Fibroblast of lung (primary cell): ENCODE data around the gene STRN3. TPM values are rescaled to one million over a fixed set of nuclear protein-coding genes. Genes with fewer than 3 reads are reported as not detected.

Experiments
- DNase-seq, 2 donors: peaks; one replicate each; pipeline versions ENCODE4 v3.0.0 to v3.0.0-alpha.2; 2010; ENCODE audit warnings: low read depth in 2 of 2
- H2AFZ ChIP-seq: 2 replicates; pipeline ENCODE4 v1.5.1; 2012; ENCODE audit warnings: low read length, control low read depth, inconsistent platforms
- H3K27ac ChIP-seq: 2 replicates; pipeline ENCODE4 v1.5.1; 2011; ENCODE audit warnings: low read length, control low read depth; ENCODE audit not compliant: insufficient read depth
- H3K27me3 ChIP-seq: 2 replicates; pipeline ENCODE4 v1.5.1; 2011; ENCODE audit warnings: mild to moderate bottlenecking, low read length; ENCODE audit not compliant: control insufficient read depth, insufficient read depth
- H3K36me3 ChIP-seq: 2 replicates; pipeline ENCODE4 v1.5.1; 2011; ENCODE audit warnings: low read length; ENCODE audit not compliant: control insufficient read depth, insufficient read depth
- H3K4me1 ChIP-seq: 2 replicates; pipeline ENCODE4 v1.5.1; 2011; ENCODE audit warnings: low read length; ENCODE audit not compliant: control insufficient read depth, insufficient read depth; ENCODE audit errors: extremely low read depth
- H3K4me2 ChIP-seq: 2 replicates; pipeline ENCODE4 v1.5.1; 2011; ENCODE audit warnings: low read length, control low read depth; ENCODE audit not compliant: insufficient read depth; ENCODE audit errors: extremely low read depth
- H3K4me3 ChIP-seq, 4 experiments: fragments of 200-600 bp in 1 of 4; sonication (generic) in 1 of 4; replicated peaks in 1 of 4; 2 replicates each; pipeline ENCODE4 v1.5.1; 2011 to 2016; ENCODE audit warnings: low read length in 4 of 4, low read depth in 3 of 4, mild to moderate bottlenecking in 3 of 4, control low read depth in 2 of 4, inconsistent platforms in 1 of 4, mixed read lengths in 1 of 4; ENCODE audit not compliant: insufficient read depth in 1 of 4; ENCODE audit errors: control extremely low read depth in 1 of 4
- H3K79me2 ChIP-seq: 2 replicates; pipeline ENCODE4 v1.5.1; 2012; ENCODE audit warnings: mild to moderate bottlenecking, low read length, inconsistent platforms; ENCODE audit not compliant: control insufficient read depth, insufficient read depth
- H3K9ac ChIP-seq: 2 replicates; pipeline ENCODE4 v1.5.1; 2011; ENCODE audit warnings: mild to moderate bottlenecking, low read length, control low read depth; ENCODE audit not compliant: insufficient read depth
- H3K9me3 ChIP-seq: 2 replicates; pipeline ENCODE4 v1.5.1; 2012; ENCODE audit warnings: low read depth, low read length; ENCODE audit not compliant: control insufficient read depth, insufficient read depth
- H4K20me1 ChIP-seq: 2 replicates; pipeline ENCODE4 v1.5.1; 2011; ENCODE audit warnings: low read length; ENCODE audit not compliant: control insufficient read depth, insufficient read depth; ENCODE audit errors: extremely low read depth
- EZH2 ChIP-seq: IDR thresholded peaks from 2 replicates; pipeline ENCODE4 v1.5.1; 2012; ENCODE audit warnings: low read length, control low read depth, mild to moderate bottlenecking; ENCODE audit errors: missing control alignments
- polyA minus RNA-seq: library from RNA; depleted of rRNA, polyadenylated mRNA; stranded (reverse); fragments of >200 nt; gene quantifications from 2 replicates; pipeline ENCODE4 v1.2.3, GENCODE V29; 2011; ENCODE audit warnings: low replicate concordance
- polyA plus RNA-seq, 2 donors: library from polyadenylated mRNA; depleted of rRNA in 1 of 2; stranded (reverse) in 1 of 2; unstranded in 1 of 2; fragments of >200 nt; gene quantifications; 2 replicates each; pipeline ENCODE4 v1.2.1, GENCODE V29; 2011 to 2012; ENCODE audit warnings: missing spikeins in 1 of 2
- total RNA-seq: library from RNA; depleted of rRNA; stranded (reverse); fragments of >200 nt; gene quantifications from 2 replicates; pipeline ENCODE4 v1.2.1, GENCODE V29; 2014
- TF ChIP-seq, protein P1 (sequence below), 2 donors: IDR thresholded peaks in 1 of 2; conservative IDR thresholded peaks in 1 of 2; 1 replicate in 1 of 2; 2 replicates in 1 of 2; pipeline ENCODE4 v1.5.1; 2011 to 2012; ENCODE audit warnings: low read length in 2 of 2, control low read depth in 1 of 2, inconsistent platforms in 1 of 2, low read depth in 1 of 2, mild to moderate bottlenecking in 1 of 2

The STRN3 gene, protein sequence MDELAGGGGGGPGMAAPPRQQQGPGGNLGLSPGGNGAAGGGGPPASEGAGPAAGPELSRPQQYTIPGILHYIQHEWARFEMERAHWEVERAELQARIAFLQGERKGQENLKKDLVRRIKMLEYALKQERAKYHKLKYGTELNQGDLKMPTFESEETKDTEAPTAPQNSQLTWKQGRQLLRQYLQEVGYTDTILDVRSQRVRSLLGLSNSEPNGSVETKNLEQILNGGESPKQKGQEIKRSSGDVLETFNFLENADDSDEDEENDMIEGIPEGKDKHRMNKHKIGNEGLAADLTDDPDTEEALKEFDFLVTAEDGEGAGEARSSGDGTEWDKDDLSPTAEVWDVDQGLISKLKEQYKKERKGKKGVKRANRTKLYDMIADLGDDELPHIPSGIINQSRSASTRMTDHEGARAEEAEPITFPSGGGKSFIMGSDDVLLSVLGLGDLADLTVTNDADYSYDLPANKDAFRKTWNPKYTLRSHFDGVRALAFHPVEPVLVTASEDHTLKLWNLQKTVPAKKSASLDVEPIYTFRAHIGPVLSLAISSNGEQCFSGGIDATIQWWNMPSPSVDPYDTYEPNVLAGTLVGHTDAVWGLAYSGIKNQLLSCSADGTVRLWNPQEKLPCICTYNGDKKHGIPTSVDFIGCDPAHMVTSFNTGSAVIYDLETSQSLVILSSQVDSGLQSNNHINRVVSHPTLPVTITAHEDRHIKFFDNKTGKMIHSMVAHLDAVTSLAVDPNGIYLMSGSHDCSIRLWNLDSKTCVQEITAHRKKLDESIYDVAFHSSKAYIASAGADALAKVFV
- total RNA-seq (76.5 and 88.2 TPM in 2 replicates), polyA plus RNA-seq (33.2 and 42.0 TPM in 2 replicates), polyA minus RNA-seq (10.5 and 20.8 TPM in 2 replicates)
- polyA plus RNA-seq (2012): 24.1 and 26.5 TPM in 2 replicates

DNA sequence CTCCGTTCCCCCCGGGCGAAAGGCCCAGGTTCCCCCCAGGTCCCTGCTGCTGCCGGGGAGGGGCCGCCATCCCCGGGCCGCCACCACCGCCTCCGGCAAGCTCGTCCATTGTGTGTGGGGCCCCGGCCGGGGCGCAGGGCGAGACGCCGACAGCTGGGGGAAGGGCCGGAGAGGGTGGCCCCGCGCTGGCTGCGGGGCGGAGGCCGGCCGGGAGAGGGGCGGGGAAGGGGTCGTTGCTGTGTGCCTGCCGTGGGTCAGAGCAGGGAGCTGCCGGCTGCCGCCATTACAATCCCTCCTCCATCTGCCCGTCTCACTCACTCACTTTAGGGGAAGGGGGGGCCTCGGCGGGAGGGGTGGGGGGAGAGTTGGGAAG, at the start of gene STRN3:
TSS of gene STRN3 (minus strand) at position 303 of the 373 bp plus-strand sequence. CDS start at position 109, 194 bp downstream.
- peak within 1 kb of the TSS; percentile 85 for H2AFZ ChIP-seq
- H3K9ac ChIP-seq: peak within 1 kb of the TSS; percentile 93
- no peak for TF ChIP-seq EZH2
- H3K36me3 ChIP-seq: no peaks in the 10 kb centered on the region
- no peaks in the 10 kb centered on the region for H4K20me1 ChIP-seq
- peak within 1 kb of the TSS; percentile 88 for H3K4me2 ChIP-seq
- DNase-seq: no peak
- H3K27ac ChIP-seq: peak within 1 kb of the TSS; percentile 98
- no peaks in the 10 kb centered on the region for H3K27me3 ChIP-seq
- no peaks in the 10 kb centered on the region for H3K9me3 ChIP-seq
- H3K79me2 ChIP-seq: peaks cover 49% of the 10 kb centered on the region
- peak within 1 kb of the TSS; percentile 84 to 93 (median 91) for H3K4me3 ChIP-seq
- H3K4me1 ChIP-seq: no peaks in the 10 kb centered on the region

DNA sequence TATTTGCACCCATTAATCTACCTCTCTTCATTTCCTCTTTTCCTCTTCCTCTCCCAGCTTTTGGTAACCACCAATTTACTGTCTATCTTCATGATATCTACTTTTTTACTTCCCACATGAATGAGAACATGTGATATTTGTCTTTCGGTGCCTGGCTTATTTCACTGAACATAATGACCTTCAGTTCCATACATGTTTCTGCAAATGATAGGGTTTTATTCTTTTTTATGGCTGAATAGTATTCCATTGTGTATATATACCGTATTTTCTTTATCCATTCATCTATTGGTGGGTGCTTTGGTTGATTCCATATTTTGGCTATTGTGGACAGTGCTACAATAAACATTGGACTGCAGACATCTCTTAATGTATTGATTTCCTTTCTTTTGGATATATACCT, 49.0 kb upstream of the STRN3 start:
- Histone ChIP-seq H3K79me2 (no peaks in the 10 kb centered on the region), H3K27ac (no peak overlapping the region), H4K20me1 (no peaks in the 10 kb centered on the region), H3K4me1 (peaks cover 2% of the 10 kb centered on the region), H3K27me3 (no peaks in the 10 kb centered on the region), H3K36me3 (no peaks in the 10 kb centered on the region), H2AFZ (no peak overlapping the region), H3K4me3 (no peak overlapping the region), H3K4me2 (no peak overlapping the region), H3K9me3 (no peaks in the 10 kb centered on the region), H3K9ac (no peak overlapping the region)
- no peak for TF ChIP-seq EZH2
- TF ChIP-seq, protein P1, sequence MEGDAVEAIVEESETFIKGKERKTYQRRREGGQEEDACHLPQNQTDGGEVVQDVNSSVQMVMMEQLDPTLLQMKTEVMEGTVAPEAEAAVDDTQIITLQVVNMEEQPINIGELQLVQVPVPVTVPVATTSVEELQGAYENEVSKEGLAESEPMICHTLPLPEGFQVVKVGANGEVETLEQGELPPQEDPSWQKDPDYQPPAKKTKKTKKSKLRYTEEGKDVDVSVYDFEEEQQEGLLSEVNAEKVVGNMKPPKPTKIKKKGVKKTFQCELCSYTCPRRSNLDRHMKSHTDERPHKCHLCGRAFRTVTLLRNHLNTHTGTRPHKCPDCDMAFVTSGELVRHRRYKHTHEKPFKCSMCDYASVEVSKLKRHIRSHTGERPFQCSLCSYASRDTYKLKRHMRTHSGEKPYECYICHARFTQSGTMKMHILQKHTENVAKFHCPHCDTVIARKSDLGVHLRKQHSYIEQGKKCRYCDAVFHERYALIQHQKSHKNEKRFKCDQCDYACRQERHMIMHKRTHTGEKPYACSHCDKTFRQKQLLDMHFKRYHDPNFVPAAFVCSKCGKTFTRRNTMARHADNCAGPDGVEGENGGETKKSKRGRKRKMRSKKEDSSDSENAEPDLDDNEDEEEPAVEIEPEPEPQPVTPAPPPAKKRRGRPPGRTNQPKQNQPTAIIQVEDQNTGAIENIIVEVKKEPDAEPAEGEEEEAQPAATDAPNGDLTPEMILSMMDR (conservative IDR thresholded peaks at IDR 0.05 in 1 of 2, IDR thresholded peaks at IDR 0.05 in 1 of 2; ENCODE audit: low read depth in 1 of 2, low read length in 2 of 2): no peak
- DNase-seq: no peak

DNA sequence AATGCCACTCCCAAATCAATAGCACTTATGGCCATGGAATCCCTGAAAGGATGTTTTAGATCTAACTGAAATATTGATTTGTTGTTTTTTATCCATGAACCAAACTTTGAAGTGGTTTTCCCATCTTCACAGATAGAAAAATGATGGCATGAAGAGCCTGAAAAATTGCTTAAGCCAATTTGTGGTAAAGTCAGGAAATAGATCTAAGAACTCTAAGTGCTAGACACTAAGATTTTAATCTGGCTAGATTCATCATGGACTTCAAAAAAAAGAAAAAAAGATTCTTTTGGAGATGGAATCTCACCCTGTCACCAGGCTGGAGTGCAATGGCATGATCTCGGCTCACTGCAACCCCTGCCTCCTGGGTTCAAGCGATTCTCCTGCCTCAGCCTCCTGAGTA, 45.0 kb upstream of the STRN3 start:
- DNase-seq: peak in 1 of 2 donors; percentile 55
- Histone ChIP-seq H3K27ac (no peak overlapping the region), H3K36me3 (no peaks in the 10 kb centered on the region)

More for the DNA sequence above, 45.0 kb upstream of the STRN3 start:
- Histone ChIP-seq H2AFZ (no peak overlapping the region), H3K9me3 (no peaks in the 10 kb centered on the region), H3K4me1 (no peaks in the 10 kb centered on the region), H3K4me3 (no peak overlapping the region), H4K20me1 (no peaks in the 10 kb centered on the region), H3K4me2 (no peak overlapping the region), H3K9ac (no peak overlapping the region), H3K27me3 (no peaks in the 10 kb centered on the region), H3K79me2 (no peaks in the 10 kb centered on the region)
- TF ChIP-seq, protein P1 (conservative IDR thresholded peaks at IDR 0.05 in 1 of 2, IDR thresholded peaks at IDR 0.05 in 1 of 2; ENCODE audit: low read depth in 1 of 2, low read length in 2 of 2): no peak
- TF ChIP-seq EZH2: no peak
